H9 (cell line): ENCODE measurements around the gene ZNF366. TPM values are rescaled to one million over a fixed set of nuclear protein-coding genes. Genes with fewer than 3 reads are reported as not detected.

ENCODE experiments used
- DNase-seq: peaks from one replicate; pipeline ENCODE4 v3.0.0-alpha.2; 2017
- H2AFZ ChIP-seq: one replicate; pipeline ENCODE4 v1.6.1; 2013; ENCODE audit warnings: mild to moderate bottlenecking, low read length, control low read depth, moderate library complexity
- H2AK5ac ChIP-seq: 2 replicates; pipeline ENCODE4 v1.6.1; 2013; ENCODE audit warnings: low read length, control low read depth, mixed read lengths; ENCODE audit not compliant: insufficient read length
- H2BK120ac ChIP-seq: one replicate; pipeline ENCODE4 v1.6.1; 2013; ENCODE audit warnings: low read depth, mild to moderate bottlenecking, low read length, control low read depth, inconsistent platforms; ENCODE audit not compliant: poor library complexity, severe bottlenecking
- H2BK12ac ChIP-seq: 2 replicates; pipeline ENCODE4 v1.6.1; 2013; ENCODE audit warnings: low read length, control low read depth, mixed read lengths, low read depth; ENCODE audit not compliant: insufficient read length
- H2BK15ac ChIP-seq: 2 replicates; pipeline ENCODE4 v1.6.1; 2013; ENCODE audit warnings: low read depth, low read length, control low read depth
- H2BK20ac ChIP-seq: one replicate; pipeline ENCODE4 v1.6.1; 2013; ENCODE audit warnings: low read depth, mild to moderate bottlenecking, low read length, control low read depth, inconsistent platforms; ENCODE audit not compliant: poor library complexity, severe bottlenecking
- H2BK5ac ChIP-seq: 2 replicates; pipeline ENCODE4 v1.6.1; 2013; ENCODE audit warnings: low read length, control low read depth, mixed read lengths; ENCODE audit not compliant: insufficient read length
- H3K14ac ChIP-seq: 2 replicates; pipeline ENCODE4 v1.6.1; 2013; ENCODE audit warnings: low read length, control low read depth; ENCODE audit not compliant: insufficient read depth
- H3K18ac ChIP-seq: 2 replicates; pipeline ENCODE4 v1.6.1; 2013; ENCODE audit warnings: low read depth, mild to moderate bottlenecking, mixed read lengths, low read length, control low read depth; ENCODE audit not compliant: insufficient read length
- H3K23ac ChIP-seq: 2 replicates; pipeline ENCODE4 v1.6.1; 2013; ENCODE audit warnings: low read length, control low read depth, mixed read lengths, low read depth; ENCODE audit not compliant: insufficient read length
- H3K23me2 ChIP-seq: 2 replicates; pipeline ENCODE4 v1.6.1; 2013; ENCODE audit warnings: low read depth, mild to moderate bottlenecking, mixed read lengths, low read length, control low read depth; ENCODE audit not compliant: insufficient read length, poor library complexity, severe bottlenecking
- H3K27ac ChIP-seq: 2 replicates; pipeline ENCODE4 v1.5.1; 2013; ENCODE audit warnings: low read length, control low read depth, mixed read lengths, low read depth; ENCODE audit not compliant: insufficient read length
- H3K27me3 ChIP-seq: 2 replicates; pipeline ENCODE4 v1.6.1; 2013; ENCODE audit warnings: low read length, control low read depth, inconsistent platforms; ENCODE audit not compliant: insufficient read depth
- H3K4ac ChIP-seq: 2 replicates; pipeline ENCODE4 v1.6.1; 2013; ENCODE audit warnings: low read depth, mild to moderate bottlenecking, control low read depth, inconsistent platforms, low read length, moderate library complexity
- H3K4me1 ChIP-seq: 2 replicates; pipeline ENCODE4 v1.6.1; 2013; ENCODE audit warnings: low read length, control low read depth, inconsistent platforms; ENCODE audit not compliant: insufficient read depth
- H3K4me2 ChIP-seq: 2 replicates; pipeline ENCODE4 v1.6.1; 2013; ENCODE audit warnings: low read length, control low read depth, mixed read lengths; ENCODE audit not compliant: insufficient read length, insufficient read depth
- H3K56ac ChIP-seq: 2 replicates; pipeline ENCODE4 v1.6.1; 2013; ENCODE audit warnings: low read depth, mild to moderate bottlenecking, mixed read lengths, low read length, control low read depth; ENCODE audit not compliant: insufficient read length
- H3K79me1 ChIP-seq: 2 replicates; pipeline ENCODE4 v1.6.1; 2013; ENCODE audit warnings: low read depth, mild to moderate bottlenecking, moderate library complexity, low read length, control low read depth, inconsistent platforms; ENCODE audit not compliant: insufficient read depth, poor library complexity, severe bottlenecking
- H3K79me2 ChIP-seq: 2 replicates; pipeline ENCODE4 v1.6.1; 2013; ENCODE audit warnings: low read length, control low read depth, inconsistent platforms; ENCODE audit not compliant: insufficient read depth
- H3K9ac ChIP-seq: 2 replicates; pipeline ENCODE4 v1.6.1; 2013; ENCODE audit warnings: low read length, control low read depth, mixed read lengths; ENCODE audit not compliant: insufficient read length; ENCODE audit errors: extremely low read depth
- H3K9me3 ChIP-seq: one replicate; pipeline ENCODE4 v1.6.1; 2013; ENCODE audit warnings: low read depth, low read length, inconsistent platforms; ENCODE audit not compliant: control insufficient read depth
- H3T11ph ChIP-seq: one replicate; pipeline ENCODE4 v1.6.1; 2013; ENCODE audit warnings: mild to moderate bottlenecking, low read length, control low read depth, inconsistent platforms
- H4K20me1 ChIP-seq: one replicate; pipeline ENCODE4 v1.6.1; 2013; ENCODE audit not compliant: control insufficient read depth, insufficient read length, insufficient read depth
- H4K5ac ChIP-seq: 2 replicates; pipeline ENCODE4 v1.6.1; 2013; ENCODE audit warnings: low read depth, mild to moderate bottlenecking, mixed read lengths, low read length, control low read depth; ENCODE audit not compliant: insufficient read length
- H4K8ac ChIP-seq: replicated peaks from 2 replicates; pipeline ENCODE4 v1.6.1; 2013; ENCODE audit warnings: low read length, control low read depth, mixed read lengths, low read depth; ENCODE audit not compliant: insufficient read length
- H4K91ac ChIP-seq: 2 replicates; pipeline ENCODE4 v1.6.1; 2013; ENCODE audit warnings: low read depth, mild to moderate bottlenecking, moderate library complexity, mixed read lengths, low read length, control low read depth; ENCODE audit not compliant: insufficient read length
- H3K27ac Mint-ChIP-seq, 3 experiments: 2 replicates in 2 of 3; 3 replicates in 1 of 3; pipeline ENCODE4 v1.8.0; 2020 to 2021; ENCODE audit warnings: mixed read lengths in 3 of 3, mild to moderate bottlenecking in 1 of 3, moderate library complexity in 1 of 3
- H3K27me3 Mint-ChIP-seq: 2 replicates; pipeline ENCODE4 v1.8.0; 2021; ENCODE audit warnings: low read depth, mild to moderate bottlenecking, moderate library complexity, mixed read lengths
- H3K36me3 Mint-ChIP-seq, 3 experiments: 2 replicates in 2 of 3; 3 replicates in 1 of 3; pipeline ENCODE4 v1.8.0; 2020 to 2021; ENCODE audit warnings: low read depth in 3 of 3, mixed read lengths in 3 of 3; ENCODE audit not compliant: insufficient read depth in 1 of 3
- H3K4me1 Mint-ChIP-seq, 2 experiments: 2 replicates each; pipeline ENCODE4 v1.8.0; 2020; ENCODE audit warnings: mixed read lengths in 2 of 2
- H3K4me3 Mint-ChIP-seq, 2 experiments: 2 replicates in 1 of 2; 3 replicates in 1 of 2; pipeline ENCODE4 v1.8.0; 2020 to 2021; ENCODE audit warnings: mild to moderate bottlenecking in 2 of 2, mixed read lengths in 2 of 2, moderate library complexity in 1 of 2
- H3K9me3 Mint-ChIP-seq, 2 experiments: 2 replicates in 1 of 2; 3 replicates in 1 of 2; pipeline ENCODE4 v1.8.0; 2020; ENCODE audit warnings: mild to moderate bottlenecking in 2 of 2, mixed read lengths in 2 of 2, moderate library complexity in 1 of 2
- CTCF ChIP-seq: fragments of 200-600 bp; sonication (generic); conservative IDR thresholded peaks from 3 replicates; pipeline ENCODE4 v1.8.0; 2021; ENCODE audit warnings: antibody characterized with exemption, mild to moderate bottlenecking
- WGBS: extraction: QIAGEN DNeasy Blood & Tissue Kit; methylation state at CpG from one replicate; pipeline ENCODE4 v1.1.7; 2013; ENCODE audit warnings: missing lambda C conversion rate, low lambda C conversion rate, mixed read lengths; ENCODE audit not compliant: insufficient read length; ENCODE audit errors: extremely low coverage; 5-methylcytosine and 5-hydroxymethylcytosine counted together
- total RNA-seq: library from RNA; stranded (reverse); gene quantifications from 2 replicates; pipeline ENCODE4 v1.2.1, GENCODE V29; 2021

Gene ZNF366
- total RNA-seq, 1 experiment from 2014 or later, result not detected

- no peak overlapping the region for H2BK5ac ChIP-seq
- H3K9ac ChIP-seq, result no peak overlapping the region
- H3K4me3 Mint-ChIP-seq, result no peak overlapping the region
Measured at GRCh38 chr5:72443883-72444282, 63.3 kb downstream of the ZNF366 start.

More at GRCh38 chr5:72443883-72444282, 63.3 kb downstream of the ZNF366 start:
- no peaks in the 10 kb centered on the region for H3K79me2 ChIP-seq
- H3K9me3 ChIP-seq, result no peaks in the 10 kb centered on the region
- no peak overlapping the region for H2BK12ac ChIP-seq
- H3K4me1 ChIP-seq, result no peaks in the 10 kb centered on the region
- H2BK15ac ChIP-seq, result no peak overlapping the region
- no peaks in the 10 kb centered on the region for H3K79me1 ChIP-seq
- H2AFZ ChIP-seq, result no peak overlapping the region
- H3K56ac ChIP-seq, result no peak overlapping the region
- Mint-ChIP-seq H3K9me3 (no peaks in the 10 kb centered on the region), H3K27ac (peak overlapping the region in 1 of 3 experiments; percentile 51; a peak in 1 of 7 replicates), H3K27me3 (peaks cover 2% of the 10 kb centered on the region; the same call in 1 of the 2 replicates), H3K36me3 (no peaks in the 10 kb centered on the region), H3K4me1 (peaks cover 4 to 8% of the 10 kb centered on the region in 2 experiments)
- no peak overlapping the region for H4K91ac ChIP-seq
- no CpG with 5 or more reads among the region's 14 CpGs for WGBS
- H4K8ac ChIP-seq, result no peak overlapping the region
- no peaks in the 10 kb centered on the region for H3K27me3 ChIP-seq
- no peak overlapping the region for H3K4me2 ChIP-seq
- no peak overlapping the region for H3K4ac ChIP-seq
- H3K27ac ChIP-seq, result no peak overlapping the region
- no peak overlapping the region for H2BK120ac ChIP-seq
- no peaks in the 10 kb centered on the region for H3K23me2 ChIP-seq
- no peak overlapping the region for H3T11ph ChIP-seq
- TF ChIP-seq CTCF, result no peak
- H3K23ac ChIP-seq, result no peak overlapping the region
- H4K5ac ChIP-seq, result no peak overlapping the region
- DNase-seq, result no peak
- H4K20me1 ChIP-seq, result no peaks in the 10 kb centered on the region
- no peak overlapping the region for H2BK20ac ChIP-seq
- H2AK5ac ChIP-seq, result no peak overlapping the region
- H3K14ac ChIP-seq, result 0 out of 2 replicates have a peak overlapping the region, but pooled peaks have one; percentile 12
- no peak overlapping the region for H3K18ac ChIP-seq
